C4-2B (cell line): ENCODE data around the gene TRPC6.

Experiments
- ZFX ChIP-seq: fragments of 450-650 bp; IDR thresholded peaks from 2 replicates; pipeline ENCODE4 v1.6.1; 2017
- TF ChIP-seq, protein P1 (sequence below): fragments of 450-650 bp; conservative IDR thresholded peaks from 2 replicates; pipeline ENCODE4 v1.5.1; 2017; ENCODE audit warnings: mild to moderate bottlenecking

GRCh38 chr11:101428918-101429317, 154.9 kb downstream of the TRPC6 start:
- TF ChIP-seq, protein P1, sequence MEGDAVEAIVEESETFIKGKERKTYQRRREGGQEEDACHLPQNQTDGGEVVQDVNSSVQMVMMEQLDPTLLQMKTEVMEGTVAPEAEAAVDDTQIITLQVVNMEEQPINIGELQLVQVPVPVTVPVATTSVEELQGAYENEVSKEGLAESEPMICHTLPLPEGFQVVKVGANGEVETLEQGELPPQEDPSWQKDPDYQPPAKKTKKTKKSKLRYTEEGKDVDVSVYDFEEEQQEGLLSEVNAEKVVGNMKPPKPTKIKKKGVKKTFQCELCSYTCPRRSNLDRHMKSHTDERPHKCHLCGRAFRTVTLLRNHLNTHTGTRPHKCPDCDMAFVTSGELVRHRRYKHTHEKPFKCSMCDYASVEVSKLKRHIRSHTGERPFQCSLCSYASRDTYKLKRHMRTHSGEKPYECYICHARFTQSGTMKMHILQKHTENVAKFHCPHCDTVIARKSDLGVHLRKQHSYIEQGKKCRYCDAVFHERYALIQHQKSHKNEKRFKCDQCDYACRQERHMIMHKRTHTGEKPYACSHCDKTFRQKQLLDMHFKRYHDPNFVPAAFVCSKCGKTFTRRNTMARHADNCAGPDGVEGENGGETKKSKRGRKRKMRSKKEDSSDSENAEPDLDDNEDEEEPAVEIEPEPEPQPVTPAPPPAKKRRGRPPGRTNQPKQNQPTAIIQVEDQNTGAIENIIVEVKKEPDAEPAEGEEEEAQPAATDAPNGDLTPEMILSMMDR = peak; percentile 67
- TF ChIP-seq ZFX = no peak
